BJ (cell line): ENCODE measurements around the gene ZCCHC18. TPM values are rescaled to one million over a fixed set of nuclear protein-coding genes. Genes with fewer than 3 reads are reported as not detected.

Source experiments
- CTCF ChIA-PET: fragments of 350-600 bp; formaldehyde crosslinking; extraction: SDS; loops from one replicate; lab custom pipeline; 2021; ENCODE audit warnings: antibody characterized with exemption, inconsistent platforms; lab: Yijun Ruan, JAX
- POLR2A ChIA-PET: fragments of 300-600 bp; sonication (Branson Sonifier 250); formaldehyde crosslinking; extraction: SDS; loops from one replicate; lab custom pipeline; 2021; ENCODE audit warnings: antibody characterized with exemption; lab: Charles Lee
- DNase-seq: peaks from one replicate; pipeline ENCODE4 v3.0.0-alpha.2; 2011; ENCODE audit warnings: low read depth
- H3K27me3 ChIP-seq: 2 replicates; pipeline ENCODE4 v1.6.0; 2011; ENCODE audit warnings: low read length; ENCODE audit not compliant: control insufficient read depth, insufficient read depth
- H3K36me3 ChIP-seq: 2 replicates; pipeline ENCODE4 v1.5.1; 2011; ENCODE audit warnings: low read length; ENCODE audit not compliant: control insufficient read depth, insufficient read depth
- H3K4me3 ChIP-seq: 2 replicates; pipeline ENCODE4 v1.5.1; 2011; ENCODE audit warnings: low read depth, mild to moderate bottlenecking, control low read depth, low read length
- CTCF ChIP-seq: IDR thresholded peaks from 2 replicates; pipeline ENCODE4 v1.5.1; 2011; ENCODE audit warnings: low read depth, mild to moderate bottlenecking, control low read depth, inconsistent platforms, low read length, moderate library complexity; ENCODE audit not compliant: insufficient read depth
- polyA plus RNA-seq: library from polyadenylated mRNA; depleted of rRNA; stranded (reverse); fragments of >200 nt; gene quantifications from 2 replicates; pipeline ENCODE4 v1.2.3, GENCODE V29; 2011

Gene ZCCHC18
- polyA plus RNA-seq, 1 experiment = 3.2 TPM

GRCh38 chrX:104118765-104119164 lies 6.4 kb downstream of the ZCCHC18 start:
- no peaks in the 10 kb centered on the region for H3K27me3 ChIP-seq
- H3K4me3 ChIP-seq = no peak overlapping the region
- no peaks in the 10 kb centered on the region for H3K36me3 ChIP-seq
- no peak for TF ChIP-seq CTCF
- ChIA-PET POLR2A (no interaction called here), CTCF (interaction anchor here (1.5 kb wide), 1 partner anchor 19 kb away, joined by 5 read pairs; no protein-coding TSS in a partner anchor)
- no peak for DNase-seq

- H3K4me3 ChIP-seq = no peak overlapping the region
- ChIA-PET CTCF (no interaction called here), POLR2A (no interaction called here)
- no peak for TF ChIP-seq CTCF
- H3K36me3 ChIP-seq = no peaks in the 10 kb centered on the region
- DNase-seq = no peak
- no peaks in the 10 kb centered on the region for H3K27me3 ChIP-seq
Measured at GRCh38 chrX:104122829-104123228, 10.5 kb downstream of the ZCCHC18 start.

- POLR2A ChIA-PET = no interaction called here
- Histone ChIP-seq H3K4me3 (no peak overlapping the region), H3K27me3 (no peaks in the 10 kb centered on the region), H3K36me3 (no peaks in the 10 kb centered on the region)
- CTCF ChIA-PET = interaction anchor here (1.8 kb wide), 1 partner anchor 14 kb away, joined by 5 read pairs; no protein-coding TSS in a partner anchor
- no peak for DNase-seq
- no peak for TF ChIP-seq CTCF
Measured at GRCh38 chrX:104126856-104127255, 14.5 kb downstream of the ZCCHC18 start.

- no peak overlapping the region for H3K4me3 ChIP-seq
- no peaks in the 10 kb centered on the region for H3K27me3 ChIP-seq
- ChIA-PET CTCF (interaction anchor here (1.6 kb wide), 1 partner anchor 18 kb away, joined by 5 read pairs; no protein-coding TSS in a partner anchor), POLR2A (no interaction called here)
- H3K36me3 ChIP-seq = no peaks in the 10 kb centered on the region
- DNase-seq = no peak
- TF ChIP-seq CTCF = no peak
Measured at GRCh38 chrX:104130808-104131207, 18.5 kb downstream of the ZCCHC18 start.

- no peak overlapping the region for H3K4me3 ChIP-seq
- H3K36me3 ChIP-seq = no peaks in the 10 kb centered on the region
- H3K27me3 ChIP-seq = no peaks in the 10 kb centered on the region
- ChIA-PET CTCF (interaction anchor here (2.8 kb wide), 1 partner anchor 290 kb away, joined by 14 read pairs; no protein-coding TSS in a partner anchor), POLR2A (no interaction called here)
- no peak for TF ChIP-seq CTCF
- DNase-seq = no peak
Measured at GRCh38 chrX:104134583-104135261, 22.4 kb downstream of the ZCCHC18 start.
